Globus pallidus (tissue), 1 donor: ENCODE results near the gene TXNDC2.
"Not testable (repeated sequence)": the region's sequence is repeated elsewhere in the genome, so short reads cannot be mapped to it uniquely, and the experiment has no call there.

Source experiments
- DNase-seq: peaks from one replicate; pipeline ENCODE4 v3.0.0-alpha.2; 2015; ENCODE audit warnings: low spot score

The TXNDC2 gene

DNA sequence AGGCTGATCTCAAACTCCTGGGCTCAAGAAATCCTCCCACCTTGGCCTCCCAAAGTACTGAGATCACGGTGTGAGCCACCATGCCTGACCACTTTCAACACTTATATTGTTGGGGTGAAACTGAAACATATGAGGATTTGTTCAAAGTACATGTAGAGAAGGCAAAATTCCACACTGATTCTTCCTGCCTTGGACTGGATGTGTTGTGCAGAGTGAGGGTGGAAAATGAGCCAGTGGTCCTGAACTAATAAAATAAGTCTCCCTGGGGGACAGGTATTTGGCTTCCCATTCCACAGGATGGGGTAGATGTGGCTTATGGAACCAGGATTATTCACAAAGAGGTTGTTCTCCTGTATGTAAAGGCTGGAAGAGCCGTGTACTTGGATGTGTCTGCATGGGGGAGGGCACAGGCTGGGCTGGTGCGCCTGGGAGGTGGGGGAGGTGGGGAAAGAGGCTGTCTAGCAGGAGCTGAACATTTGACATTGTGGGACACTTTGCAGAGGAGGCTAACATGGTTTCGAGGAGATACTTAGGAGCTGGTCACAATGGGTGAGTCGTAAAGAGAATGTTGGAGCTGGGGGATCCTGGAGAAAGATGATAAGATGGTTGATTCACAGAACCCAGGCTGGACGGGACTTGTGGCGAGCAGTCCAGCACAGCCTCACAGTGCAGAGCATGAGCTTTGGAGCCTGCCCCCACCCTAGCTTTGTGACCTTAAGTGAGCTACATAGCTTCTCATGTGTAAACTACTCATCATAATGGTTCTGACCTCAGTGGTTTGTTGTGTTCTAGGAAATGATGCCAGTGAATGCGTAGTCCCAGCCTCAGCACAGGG lies at the start of gene TXNDC2:
TXNDC2 (plus strand) TSS at position 804 of the 835 bp plus-strand sequence. CDS start 708 bp downstream, outside the sequence.
- DNase-seq, result no peak

DNA sequence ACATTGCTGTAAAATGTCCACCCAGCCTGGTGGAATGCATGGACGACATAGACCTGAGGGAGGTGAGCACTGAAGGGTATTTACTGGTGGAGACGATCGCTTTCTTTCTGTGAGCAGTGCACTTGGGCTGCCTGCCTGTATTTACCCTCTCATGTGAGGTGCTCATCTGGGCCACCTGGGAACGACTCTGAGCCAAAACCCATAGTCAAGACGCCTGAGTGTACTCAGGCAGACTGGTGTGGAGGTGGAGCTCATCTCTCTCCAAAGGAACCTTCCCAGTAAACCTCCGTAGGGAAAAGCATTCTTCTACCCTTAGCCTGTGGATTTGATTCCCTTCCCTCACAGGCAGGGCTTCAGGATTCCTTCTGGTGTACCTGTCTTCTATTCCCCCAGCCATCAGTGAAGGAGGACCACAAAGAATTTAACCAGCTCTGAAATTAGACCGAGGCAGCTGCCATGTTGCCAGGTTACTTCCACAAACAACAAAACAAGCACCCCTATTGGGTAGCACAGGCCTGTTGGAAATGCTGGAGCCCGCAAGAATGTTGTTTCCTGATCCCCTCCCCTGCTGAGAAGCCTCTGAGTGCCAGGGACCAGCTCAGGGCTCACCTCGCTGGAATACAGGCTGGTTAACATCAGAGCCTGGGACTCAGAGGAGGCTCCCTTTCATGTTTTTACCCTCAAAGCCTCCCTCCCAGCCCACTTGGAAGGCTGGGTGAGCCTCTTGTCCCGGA lies 47.5 kb upstream of the TXNDC2 start:
- no peak for DNase-seq

DNA sequence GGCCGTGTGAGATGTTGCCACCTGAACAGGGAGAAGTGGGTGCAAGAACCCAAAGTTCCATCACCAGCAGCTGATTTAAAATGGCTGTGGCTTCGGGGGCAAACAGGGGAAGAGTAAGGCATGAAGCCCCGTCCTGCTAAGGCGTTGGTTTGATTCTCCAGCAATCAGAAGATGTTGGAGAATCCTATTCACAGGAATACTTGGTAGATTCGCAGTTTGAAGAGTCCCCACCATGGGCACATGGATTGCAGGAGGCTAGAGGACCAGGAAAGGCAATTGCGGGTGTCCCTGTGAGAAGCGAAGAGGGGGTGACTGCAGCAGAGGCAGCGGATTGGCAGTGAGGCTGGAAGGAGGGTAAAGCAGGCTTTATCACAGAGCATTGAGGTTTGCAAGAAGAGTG lies 46.6 kb upstream of the TXNDC2 start:
- DNase-seq, result no peak

DNA sequence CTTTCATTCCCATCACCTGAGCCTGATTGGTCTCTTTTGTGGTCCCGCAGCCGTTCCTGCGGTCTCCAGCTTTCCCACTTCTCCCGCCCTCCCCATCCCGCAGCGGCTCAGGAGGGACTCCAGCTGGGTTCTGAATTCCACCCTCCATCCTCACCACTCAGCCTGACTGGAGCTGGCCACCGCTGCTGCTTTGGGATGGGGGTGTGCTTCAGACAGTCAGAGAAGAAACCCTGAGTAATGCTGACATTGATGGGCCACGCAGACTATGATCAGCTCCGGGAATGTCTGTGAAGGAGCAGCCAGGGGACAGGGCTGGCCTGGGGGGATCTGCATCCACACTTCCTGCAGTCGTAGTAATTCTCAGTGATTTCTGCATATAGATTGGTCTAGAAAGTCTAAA lies 45.9 kb upstream of the TXNDC2 start:
- DNase-seq, result no peak

DNA sequence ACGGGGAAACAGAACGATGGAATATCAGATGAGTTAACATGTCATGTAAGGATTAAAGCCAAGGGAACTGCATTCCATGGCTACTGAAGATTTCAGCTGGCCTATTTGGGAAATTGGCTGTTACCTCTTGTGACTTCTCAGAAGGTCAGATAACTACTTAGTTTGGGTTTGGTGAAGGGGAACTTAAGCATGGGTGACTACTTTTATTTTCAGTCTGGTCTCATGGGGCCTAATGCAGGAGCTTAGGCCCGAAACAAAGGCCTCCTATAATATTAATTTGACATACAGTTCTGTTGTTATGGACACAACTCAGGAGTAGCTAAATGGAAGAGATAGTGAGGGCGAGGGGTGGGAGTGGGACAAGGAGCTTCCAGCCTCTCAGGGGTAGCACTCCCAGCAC lies 44.0 kb upstream of the TXNDC2 start:
- DNase-seq, result no peak

DNA sequence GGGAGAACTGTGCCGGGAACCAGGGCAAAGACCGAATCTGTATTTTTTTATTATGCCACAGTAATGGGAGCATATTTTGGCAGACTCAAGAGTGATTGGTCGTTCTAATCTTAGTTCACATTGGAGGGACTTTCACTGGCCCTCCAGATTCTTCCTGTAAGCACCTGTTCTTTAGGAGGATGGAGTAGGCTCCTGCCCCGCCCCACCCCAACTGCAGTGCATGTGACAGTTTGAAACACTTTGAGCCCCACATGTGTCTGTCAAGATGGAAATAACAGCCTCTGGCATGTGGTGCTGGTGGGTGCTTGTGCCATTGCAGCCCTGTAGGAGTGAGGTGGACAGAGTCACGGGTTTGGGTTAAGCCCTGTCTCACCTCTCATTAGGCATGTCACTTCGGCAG lies 43.3 kb upstream of the TXNDC2 start:
- no peak for DNase-seq

DNA sequence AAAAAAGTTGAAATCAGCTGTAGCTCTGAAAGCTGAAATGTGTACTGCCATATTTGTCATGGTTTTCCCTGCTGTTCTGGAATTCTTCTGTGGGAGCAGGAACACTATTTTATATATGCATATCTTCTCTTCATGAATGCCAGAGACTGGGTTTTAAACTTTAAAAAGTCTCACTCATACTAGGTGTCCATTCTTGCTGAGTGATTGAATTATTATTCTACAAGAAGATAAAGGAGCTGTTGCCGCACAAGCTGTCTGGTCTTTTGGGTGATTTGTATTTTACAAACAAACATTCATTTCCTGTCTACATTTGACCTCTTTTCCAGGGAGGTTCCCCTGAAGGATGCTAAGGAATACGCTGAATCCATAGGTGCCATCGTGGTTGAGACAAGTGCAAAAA lies 40.5 kb upstream of the TXNDC2 start:
- no peak for DNase-seq

DNA sequence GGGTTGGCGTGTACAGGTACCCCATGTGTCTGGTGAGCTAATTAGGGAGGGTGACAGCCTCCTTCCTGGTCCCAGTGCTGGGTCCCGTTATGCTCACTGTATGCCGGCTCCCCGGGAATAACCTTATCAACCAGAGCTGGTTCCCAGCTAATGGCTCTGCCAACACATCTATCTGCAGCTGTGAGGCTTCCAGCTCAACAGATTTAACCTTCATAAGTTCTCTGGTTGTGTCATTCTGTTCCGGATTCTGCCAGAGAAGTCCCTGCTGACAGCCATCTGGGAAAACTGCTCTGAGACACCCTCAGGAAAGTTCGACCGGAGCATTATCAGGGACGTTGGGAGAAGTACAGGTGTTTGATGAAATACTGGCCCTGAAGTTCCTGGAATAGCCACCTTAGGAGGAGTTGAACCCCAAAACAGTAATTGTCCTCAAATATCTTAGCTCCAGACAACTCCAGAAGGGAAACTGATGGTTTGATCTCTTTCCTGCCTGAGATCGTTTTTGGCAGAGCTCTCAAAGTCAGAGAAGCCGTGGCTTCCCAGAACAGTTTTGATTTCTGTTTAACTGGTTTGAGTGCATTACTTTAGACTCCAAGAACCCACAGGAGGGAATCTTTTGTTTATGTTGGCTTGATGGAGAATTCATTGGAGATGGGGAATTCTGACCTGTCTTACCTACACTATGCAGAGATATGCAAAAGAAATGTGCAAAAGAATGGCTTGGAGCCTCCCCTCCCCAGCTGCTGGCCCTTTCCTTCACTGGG lies 39.4 kb upstream of the TXNDC2 start:
- DNase-seq, result no peak

DNA sequence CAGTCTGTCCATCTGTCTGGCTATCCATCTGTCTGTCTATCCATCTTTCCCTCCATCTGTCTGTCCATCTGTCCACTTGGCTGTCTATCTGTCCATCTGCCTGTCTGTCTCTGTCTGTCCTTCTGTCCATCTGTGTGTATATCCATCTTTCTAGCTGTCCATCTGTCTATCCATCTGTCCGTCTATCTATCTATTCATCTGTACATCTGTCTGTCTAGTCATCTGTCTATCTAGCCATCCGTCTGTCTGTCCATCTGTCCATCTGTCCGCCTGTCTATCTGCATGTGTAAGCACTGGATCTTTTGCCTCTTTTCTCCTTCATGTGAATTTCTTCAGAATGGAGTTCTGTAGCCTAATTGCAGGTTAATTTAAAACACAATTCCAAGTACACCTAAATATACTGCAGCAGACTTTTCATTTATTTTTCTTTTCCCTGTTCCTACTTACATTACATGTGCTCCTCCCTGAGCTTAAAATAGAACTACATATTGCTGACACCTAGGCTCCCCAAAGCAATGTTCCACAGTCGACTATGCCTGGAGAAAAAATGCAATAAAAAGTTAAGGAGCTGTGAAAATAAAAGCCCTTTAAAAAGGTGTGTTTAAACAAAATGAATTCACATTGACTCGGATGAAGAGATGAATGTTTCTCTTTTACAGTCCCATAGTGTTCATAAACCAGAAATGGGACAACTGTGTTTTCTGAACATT lies 37.4 kb upstream of the TXNDC2 start:
- DNase-seq, result no peak

DNA sequence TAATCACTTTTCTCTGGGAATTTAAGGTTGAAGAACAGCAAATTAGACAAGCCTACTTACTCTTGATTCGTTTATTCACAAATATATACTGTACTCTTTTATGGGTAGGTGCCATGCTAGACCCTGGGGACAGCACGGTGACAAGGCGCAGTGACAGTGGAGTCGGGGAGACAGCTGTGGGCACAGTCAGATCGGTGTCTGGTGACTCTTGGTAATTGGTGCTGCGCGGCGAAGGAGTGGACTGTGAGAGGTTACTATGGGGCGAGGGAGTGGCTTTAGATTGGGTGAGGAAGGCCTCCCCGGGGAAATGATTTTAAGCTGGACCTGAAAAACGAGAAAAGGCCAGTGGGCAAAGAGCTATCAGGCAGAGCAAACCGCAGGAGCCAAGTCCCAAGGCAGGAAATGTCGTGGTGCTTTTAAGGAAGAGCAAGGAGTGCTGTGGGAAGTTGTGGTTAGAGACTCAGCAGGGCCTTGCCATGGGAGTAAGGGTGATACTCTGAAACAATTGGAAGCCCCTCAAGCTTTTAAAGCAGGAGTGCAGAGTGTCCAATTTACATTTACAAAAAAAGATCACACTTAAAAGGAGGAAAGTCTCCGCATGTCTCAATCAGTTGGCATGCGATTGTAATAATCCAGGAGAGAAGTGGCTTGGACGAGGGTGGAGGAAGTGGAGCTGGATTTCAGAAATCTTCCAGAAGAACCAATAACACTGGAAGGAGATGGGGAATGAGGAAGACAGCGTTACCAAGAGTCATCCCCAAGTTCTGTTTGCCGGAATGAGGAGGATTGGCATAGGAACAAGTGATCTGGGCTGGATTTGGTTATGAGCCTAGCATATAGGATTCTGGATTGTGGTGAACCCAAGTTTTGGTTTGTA lies 36.1 kb upstream of the TXNDC2 start:
- DNase-seq, result no peak

DNA sequence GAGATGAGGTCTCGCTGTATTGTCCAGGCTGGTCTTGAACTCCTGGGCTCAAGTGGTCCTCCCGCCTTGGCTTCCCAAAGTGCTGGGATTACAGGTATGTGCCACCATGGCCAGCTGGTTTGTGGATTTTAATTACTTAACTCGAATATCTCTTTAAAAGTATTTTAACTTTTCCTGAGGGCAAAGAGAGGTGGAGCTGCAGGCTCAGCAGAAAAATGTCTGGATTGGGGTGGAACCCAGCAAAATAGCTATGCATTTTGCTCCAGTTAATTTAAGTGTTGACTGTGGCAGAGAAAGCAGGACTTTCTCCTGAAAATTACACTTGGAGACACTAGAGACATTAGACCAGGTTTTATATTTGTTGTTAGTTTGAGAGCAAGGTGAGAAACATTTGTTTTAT lies 35.5 kb upstream of the TXNDC2 start:
- DNase-seq, result no peak

DNA sequence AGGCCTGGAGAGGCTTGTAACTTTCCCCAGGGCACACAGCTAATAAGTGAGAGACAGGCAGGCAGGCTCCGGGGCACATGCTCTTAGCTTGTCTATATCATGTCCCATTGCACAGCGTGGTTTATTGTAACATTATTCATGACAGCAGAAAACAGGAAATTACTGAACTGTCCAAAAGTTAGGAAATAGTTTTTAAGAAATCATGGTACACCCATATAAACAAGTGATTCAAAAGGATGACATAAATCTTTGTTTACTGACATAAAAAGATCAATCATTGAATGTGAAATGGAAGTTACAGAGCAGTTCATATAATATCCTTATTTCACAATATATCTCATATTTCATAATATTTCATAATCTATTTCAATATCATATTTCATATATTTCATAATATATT lies 34.3 kb upstream of the TXNDC2 start:
- DNase-seq, result no peak

DNA sequence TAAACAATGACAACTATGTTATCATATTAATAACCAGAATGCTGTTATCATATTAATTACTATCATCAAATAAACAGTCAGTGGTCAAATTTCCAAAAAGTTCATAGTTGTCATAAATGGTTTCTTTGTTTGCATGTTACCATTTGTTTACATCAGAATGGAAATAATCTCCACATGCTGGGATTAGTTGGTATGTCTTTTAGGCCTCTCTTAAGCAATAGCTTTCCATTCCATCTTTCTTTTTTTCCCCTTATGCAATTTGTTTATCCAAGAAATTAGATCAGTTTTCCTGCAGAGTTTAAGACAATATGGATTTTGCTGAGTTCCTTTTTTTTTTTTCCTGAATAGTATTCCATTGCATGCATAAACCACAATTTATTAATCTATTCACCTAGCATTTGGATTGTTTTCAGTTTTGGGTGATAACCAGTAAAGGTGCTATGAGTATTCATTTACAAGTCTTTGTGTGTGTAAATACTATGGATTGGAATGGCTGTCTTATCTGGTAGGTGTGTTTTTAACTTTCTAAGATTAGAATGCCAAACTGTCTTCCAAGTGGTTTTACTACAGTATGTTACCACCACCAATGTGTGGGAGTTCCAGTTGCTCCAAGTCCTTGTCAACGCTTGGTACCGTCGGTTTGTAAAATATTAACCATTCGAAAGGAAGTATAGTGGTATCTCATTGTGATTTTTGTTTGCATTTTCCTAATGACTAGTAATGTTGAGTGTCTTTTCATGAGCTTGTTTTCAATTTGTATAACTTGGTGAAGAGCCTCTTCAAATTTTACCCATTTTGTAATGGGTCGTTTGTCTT lies 33.3 kb upstream of the TXNDC2 start:
- DNase-seq, result no peak

DNA sequence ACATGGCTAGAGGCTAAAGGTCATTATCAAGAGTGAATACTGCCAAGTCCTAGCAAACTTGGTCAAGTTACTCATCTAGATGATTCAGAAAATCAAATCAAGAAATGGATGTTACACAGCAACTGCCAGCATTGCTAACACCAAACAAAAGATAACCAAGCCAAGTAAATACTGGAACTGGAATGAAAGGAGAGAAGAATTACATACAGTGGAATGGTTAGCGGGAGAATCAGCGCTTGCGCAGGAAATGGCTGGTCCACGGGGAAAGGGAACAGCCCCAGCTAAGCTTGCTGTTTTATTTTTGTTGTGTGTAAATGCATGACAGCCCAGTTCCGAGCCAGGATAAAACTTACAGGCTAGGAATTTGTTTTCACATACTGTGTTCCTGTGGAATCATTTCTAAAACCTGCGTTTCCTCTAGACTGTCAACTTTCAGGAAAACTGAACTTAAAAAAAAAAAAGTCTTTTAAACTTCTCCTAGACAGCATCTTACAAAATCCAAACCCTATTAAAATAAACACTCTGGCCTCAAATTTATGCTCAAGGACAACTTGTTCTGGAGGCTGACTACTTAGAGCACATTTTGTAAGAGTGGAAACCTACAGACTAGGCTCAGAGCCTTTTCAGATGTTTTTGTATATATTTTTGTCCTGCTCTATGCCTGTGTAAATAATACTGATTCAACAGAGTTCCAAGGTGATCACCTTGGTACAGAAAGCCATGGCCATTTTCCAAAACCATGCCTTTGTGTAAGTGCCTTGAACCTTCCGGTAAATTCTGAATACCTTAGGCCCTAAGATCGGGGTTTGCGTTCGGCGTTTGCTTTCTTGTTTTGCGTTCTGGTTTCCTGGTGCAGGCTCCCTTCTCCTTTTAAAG lies 30.7 kb upstream of the TXNDC2 start:
- no peak for DNase-seq

DNA sequence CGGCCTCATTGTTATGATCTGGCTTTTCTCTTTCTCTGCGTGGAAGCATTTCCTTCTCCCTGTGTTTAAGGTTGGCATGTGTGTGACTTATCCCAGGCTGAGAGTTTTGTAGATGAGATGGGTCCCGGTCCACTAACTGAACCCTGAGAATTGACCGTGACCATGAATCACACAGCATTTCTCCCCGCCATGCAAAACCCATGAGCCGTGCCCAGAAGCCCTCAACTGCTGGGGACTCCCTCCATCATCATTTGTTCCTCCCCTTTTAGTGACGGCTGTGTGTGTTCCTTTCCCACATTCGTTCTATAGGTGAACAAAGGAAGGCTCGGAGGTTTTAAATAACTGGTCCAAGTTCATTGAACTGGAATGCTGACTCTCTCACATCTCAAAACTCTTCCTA lies 30.1 kb upstream of the TXNDC2 start:
- no peak for DNase-seq

DNA sequence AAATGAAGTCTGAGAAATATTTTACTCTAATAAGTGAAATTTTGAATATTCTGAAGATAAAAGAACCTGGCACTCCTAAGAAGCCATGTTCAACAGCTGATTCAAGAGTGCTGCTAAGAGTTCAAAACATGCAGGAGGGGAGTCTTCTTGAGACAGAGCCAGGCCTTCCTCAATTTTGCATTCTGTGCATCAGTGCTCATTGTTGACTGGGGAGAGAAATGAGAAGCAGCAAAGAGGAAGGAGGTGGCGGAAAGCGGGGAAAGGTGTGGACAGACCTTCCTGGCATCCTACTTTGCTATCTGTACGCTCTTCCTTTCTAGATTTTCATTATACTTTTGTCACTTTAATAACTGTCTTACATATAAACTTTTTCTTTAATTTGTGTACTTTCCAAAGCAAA lies 29.7 kb upstream of the TXNDC2 start:
- no peak for DNase-seq

DNA sequence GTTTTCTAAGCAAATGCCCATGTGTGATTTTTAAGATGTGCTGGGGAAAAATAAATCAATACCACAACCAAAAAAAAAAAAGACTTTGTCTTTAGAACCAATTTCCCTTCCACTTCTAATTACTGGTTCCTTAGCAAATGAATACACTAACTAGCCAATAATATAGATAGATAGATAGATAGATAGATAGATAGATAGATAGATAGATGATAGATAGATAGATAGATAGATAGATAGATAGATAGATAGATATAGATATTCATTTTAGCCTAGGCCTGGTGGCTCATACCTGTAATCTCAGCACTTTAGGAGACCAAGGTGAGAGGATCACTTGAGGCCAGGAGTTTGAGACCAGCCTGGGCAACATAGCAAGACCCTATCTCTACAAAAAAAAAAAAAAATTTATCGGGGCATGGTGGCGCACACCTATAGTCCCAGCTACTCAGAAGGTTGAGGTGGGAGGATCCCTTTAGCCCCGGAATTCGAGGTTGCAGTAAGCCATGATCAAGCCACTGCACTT lies 28.2 kb upstream of the TXNDC2 start:
- DNase-seq, result not testable (repeated sequence)

DNA sequence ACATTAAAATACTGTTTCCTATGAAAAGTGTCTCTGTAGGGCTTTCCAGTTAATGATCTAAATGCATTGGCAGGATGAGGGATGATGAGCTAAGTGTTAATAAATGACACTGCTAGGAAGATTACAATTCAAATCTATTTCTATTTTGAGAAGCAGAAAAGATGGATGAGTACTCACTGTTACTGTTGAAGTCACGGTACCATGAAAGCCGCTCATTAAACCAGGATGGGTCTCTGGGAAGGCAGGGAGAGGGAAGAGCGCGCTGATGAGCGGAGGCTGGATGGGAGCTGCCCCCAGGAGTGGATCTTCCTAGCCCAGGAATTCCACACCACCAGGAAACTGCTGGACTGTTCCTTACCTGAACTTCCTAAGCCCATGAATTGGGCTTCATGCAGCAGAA lies 27.1 kb upstream of the TXNDC2 start:
- DNase-seq, result no peak

DNA sequence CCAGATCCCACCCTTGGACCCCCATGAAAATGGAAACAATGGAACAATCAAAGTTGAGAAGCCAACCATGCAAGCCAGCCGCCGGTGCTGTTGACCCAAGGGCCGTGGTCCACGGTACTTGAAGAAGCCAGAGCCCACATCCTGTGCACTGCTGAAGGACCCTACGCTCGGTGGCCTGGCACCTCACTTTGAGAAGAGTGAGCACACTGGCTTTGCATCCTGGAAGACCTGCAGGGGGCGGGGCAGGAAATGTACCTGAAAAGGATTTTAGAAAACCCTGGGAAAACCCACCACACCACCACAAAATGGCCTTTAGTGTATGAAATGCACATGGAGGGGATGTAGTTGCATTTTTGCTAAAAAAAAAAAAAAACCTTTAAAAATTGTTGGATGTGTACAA lies 26.5 kb upstream of the TXNDC2 start:
- no peak for DNase-seq
